Rectal smooth muscle tissue (tissue), 1 donor: Measurements from ENCODE around the gene CHRNB1.

ENCODE experiments used
- H3K27ac ChIP-seq: one replicate; pipeline ENCODE4 v1.7.0; 2013; ENCODE audit warnings: low read depth, low read length, inconsistent platforms
- H3K27me3 ChIP-seq: one replicate; pipeline ENCODE4 v1.7.0; 2013; ENCODE audit warnings: low read length; ENCODE audit not compliant: control insufficient read depth, insufficient read depth
- H3K36me3 ChIP-seq: one replicate; pipeline ENCODE4 v1.7.0; 2013; ENCODE audit warnings: low read length; ENCODE audit not compliant: control insufficient read depth, insufficient read depth
- H3K4me1 ChIP-seq: one replicate; pipeline ENCODE4 v1.7.0; 2013; ENCODE audit warnings: low read length; ENCODE audit not compliant: control insufficient read depth, insufficient read depth
- H3K4me3 ChIP-seq: one replicate; pipeline ENCODE4 v1.7.0; 2013; ENCODE audit warnings: low read length
- H3K9ac ChIP-seq: one replicate; pipeline ENCODE4 v1.7.0; 2013; ENCODE audit warnings: low read length

CHRNB1 gene

GRCh38 chr17:7443499-7444485 is 1.1 kb upstream of the CHRNB1 start:
- no peaks in the 10 kb centered on the region for H3K36me3 ChIP-seq
- H3K27me3 ChIP-seq = peaks cover 37% of the 10 kb centered on the region
- no peak overlapping the region for H3K4me3 ChIP-seq
- H3K4me1 ChIP-seq = peaks cover 6% of the 10 kb centered on the region
- H3K27ac ChIP-seq = no peak overlapping the region
- H3K9ac ChIP-seq = no peak overlapping the region

- H3K36me3 ChIP-seq = no peaks in the 10 kb centered on the region
- H3K27ac ChIP-seq = no peak overlapping the region
- H3K27me3 ChIP-seq = peaks cover 25% of the 10 kb centered on the region
- H3K4me3 ChIP-seq = peak overlapping the region; percentile 59
- H3K4me1 ChIP-seq = no peaks in the 10 kb centered on the region
- H3K9ac ChIP-seq = no peak overlapping the region
These were observed 733 bp downstream of the CHRNB1 start for GRCh38 chr17:7445619-7445968.

GRCh38 chr17:7448461-7448860 is 3.6 kb downstream of the CHRNB1 start:
- Histone ChIP-seq H3K27me3 (peaks cover 14% of the 10 kb centered on the region), H3K4me3 (no peak overlapping the region), H3K9ac (no peak overlapping the region)

GRCh38 chr17:7459961-7460545 is 15.2 kb downstream of the CHRNB1 start:
- H3K27ac ChIP-seq = no peak overlapping the region
- H3K9ac ChIP-seq = no peak overlapping the region
- H3K36me3 ChIP-seq = peaks cover 8% of the 10 kb centered on the region
- H3K27me3 ChIP-seq = no peaks in the 10 kb centered on the region
- H3K4me1 ChIP-seq = no peaks in the 10 kb centered on the region
- no peak overlapping the region for H3K4me3 ChIP-seq

More at GRCh38 chr17:7448461-7448860, 3.6 kb downstream of the CHRNB1 start:
- H3K36me3 ChIP-seq = no peaks in the 10 kb centered on the region
- no peak overlapping the region for H3K27ac ChIP-seq
- H3K4me1 ChIP-seq = no peaks in the 10 kb centered on the region

- Histone ChIP-seq H3K27ac (no peak overlapping the region), H3K4me1 (no peaks in the 10 kb centered on the region), H3K36me3 (peaks cover 8% of the 10 kb centered on the region)
These were observed 16.2 kb downstream of the CHRNB1 start for GRCh38 chr17:7460850-7461660.

GRCh38 chr17:7462474-7463371 is 17.9 kb downstream of the CHRNB1 start:
- Histone ChIP-seq H3K4me1 (peaks cover 8% of the 10 kb centered on the region), H3K4me3 (no peak overlapping the region), H3K27ac (no peak overlapping the region), H3K36me3 (peaks cover 11% of the 10 kb centered on the region), H3K27me3 (no peaks in the 10 kb centered on the region), H3K9ac (no peak overlapping the region)

More at GRCh38 chr17:7460850-7461660, 16.2 kb downstream of the CHRNB1 start:
- H3K27me3 ChIP-seq = no peaks in the 10 kb centered on the region
- H3K9ac ChIP-seq = no peak overlapping the region
- no peak overlapping the region for H3K4me3 ChIP-seq

GRCh38 chr17:7463372-7463846 is 18.5 kb downstream of the CHRNB1 start:
- Histone ChIP-seq H3K36me3 (peaks cover 11% of the 10 kb centered on the region), H3K27me3 (no peaks in the 10 kb centered on the region)

GRCh38 chr17:7464081-7464480 is 19.2 kb downstream of the CHRNB1 start:
- Histone ChIP-seq H3K9ac (no peak overlapping the region), H3K36me3 (peaks cover 11% of the 10 kb centered on the region), H3K4me1 (peaks cover 8% of the 10 kb centered on the region)

More at GRCh38 chr17:7463372-7463846, 18.5 kb downstream of the CHRNB1 start:
- Histone ChIP-seq H3K4me3 (no peak overlapping the region), H3K4me1 (peaks cover 8% of the 10 kb centered on the region), H3K9ac (no peak overlapping the region), H3K27ac (no peak overlapping the region)

GRCh38 chr17:7465597-7466275 is 20.9 kb downstream of the CHRNB1 start:
- Histone ChIP-seq H3K9ac (no peak overlapping the region), H3K4me1 (peaks cover 8% of the 10 kb centered on the region), H3K27me3 (no peaks in the 10 kb centered on the region), H3K4me3 (no peak overlapping the region), H3K27ac (no peak overlapping the region), H3K36me3 (peaks cover 11% of the 10 kb centered on the region)

More at GRCh38 chr17:7464081-7464480, 19.2 kb downstream of the CHRNB1 start:
- Histone ChIP-seq H3K4me3 (no peak overlapping the region), H3K27ac (no peak overlapping the region), H3K27me3 (no peaks in the 10 kb centered on the region)

- H3K27me3 ChIP-seq = no peaks in the 10 kb centered on the region
- no peak overlapping the region for H3K27ac ChIP-seq
- no peak overlapping the region for H3K4me3 ChIP-seq
- H3K36me3 ChIP-seq = peaks cover 11% of the 10 kb centered on the region
- H3K9ac ChIP-seq = no peak overlapping the region
- peaks cover 8% of the 10 kb centered on the region for H3K4me1 ChIP-seq
These were observed 21.4 kb downstream of the CHRNB1 start for GRCh38 chr17:7466318-7466638.

- peaks cover 11% of the 10 kb centered on the region for H3K36me3 ChIP-seq
- H3K4me1 ChIP-seq = peaks cover 8% of the 10 kb centered on the region
These were observed 21.9 kb downstream of the CHRNB1 start for GRCh38 chr17:7466639-7467341.

More at GRCh38 chr17:7466639-7467341, 21.9 kb downstream of the CHRNB1 start:
- Histone ChIP-seq H3K27me3 (no peaks in the 10 kb centered on the region), H3K4me3 (no peak overlapping the region), H3K27ac (peak overlapping the region; percentile 34), H3K9ac (no peak overlapping the region)
